ENCODE data around the gene TACC3.

Gene TACC3

GRCh38 chr4:1705732-1706131 is 15.6 kb upstream of the TACC3 start:
- DNase-seq = no peak

- DNase-seq = no peak
Observed at GRCh38 chr4:1706358-1706757, 15.0 kb upstream of the TACC3 start.

GRCh38 chr4:1708581-1708980 is 12.7 kb upstream of the TACC3 start:
- DNase-seq = no peak

- DNase-seq = no peak
Observed at GRCh38 chr4:1711055-1711570, 10.2 kb upstream of the TACC3 start.

GRCh38 chr4:1711571-1712215 is 9.6 kb upstream of the TACC3 start:
- no peak for DNase-seq

GRCh38 chr4:1712216-1713002 is 8.9 kb upstream of the TACC3 start, which contains the start of gene SLBP:
Gene SLBP (minus strand): TSS chr4:1712319. CDS start chr4:1712188, 131 bp downstream.
- peak; percentile 96 for DNase-seq

GRCh38 chr4:1713003-1713851 is 8.1 kb upstream of the TACC3 start:
- DNase-seq = peak; percentile 36

GRCh38 chr4:1714303-1715001 is 6.9 kb upstream of the TACC3 start:
- DNase-seq = no peak

GRCh38 chr4:1715002-1715758 is 6.1 kb upstream of the TACC3 start:
- DNase-seq = no peak

GRCh38 chr4:1716065-1716945 is 5.0 kb upstream of the TACC3 start:
- DNase-seq = no peak

GRCh38 chr4:1717129-1718094 is 3.9 kb upstream of the TACC3 start:
- peak; percentile 87 for DNase-seq

- DNase-seq = peak; percentile 78
Observed at GRCh38 chr4:1718095-1718850, 3.0 kb upstream of the TACC3 start.

- DNase-seq = no peak
Observed at GRCh38 chr4:1720163-1720983, 948 bp upstream of the TACC3 start.

- no peak for DNase-seq
Observed at GRCh38 chr4:1721666-1722550, 587 bp downstream of the TACC3 start.

- DNase-seq = no peak
Observed at GRCh38 chr4:1722551-1723118, 1.3 kb downstream of the TACC3 start.

GRCh38 chr4:1723131-1723801 is 1.9 kb downstream of the TACC3 start:
- no peak for DNase-seq

Data from COR-L47 (cell line).